COLO829 (cell line): Measurements from ENCODE around the gene PIGR.

Experiments
- DNase-seq: peaks from one replicate; pipeline ENCODE4 v3.0.0; 2012; ENCODE audit warnings: low spot score

The PIGR gene

GRCh38 chr1:206909161-206909882 is 36.9 kb downstream of the PIGR start:
- no peak for DNase-seq

DNA sequence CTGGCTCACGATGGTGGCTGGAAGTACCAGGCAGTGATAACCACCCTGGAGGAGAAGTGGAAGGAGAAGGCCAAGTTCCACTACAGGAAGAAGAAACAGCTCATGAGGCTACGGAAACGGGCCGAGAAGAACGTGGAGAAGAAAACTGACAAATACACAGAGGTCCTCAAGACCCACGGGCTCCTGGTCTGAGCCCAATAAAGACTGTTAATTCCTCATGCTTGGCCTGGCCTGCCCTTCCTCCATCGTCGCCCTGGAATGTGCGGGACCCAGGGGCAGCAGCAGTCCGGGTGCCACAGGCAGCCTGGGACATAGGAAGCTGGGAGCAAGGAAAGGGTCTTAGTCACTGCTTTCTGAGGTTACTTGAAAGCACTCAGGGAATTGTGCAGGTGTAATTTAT is 38.2 kb downstream of the PIGR start:
- DNase-seq: no peak

- DNase-seq: no peak
These were observed 38.8 kb downstream of the PIGR start for GRCh38 chr1:206907304-206907991.

DNA sequence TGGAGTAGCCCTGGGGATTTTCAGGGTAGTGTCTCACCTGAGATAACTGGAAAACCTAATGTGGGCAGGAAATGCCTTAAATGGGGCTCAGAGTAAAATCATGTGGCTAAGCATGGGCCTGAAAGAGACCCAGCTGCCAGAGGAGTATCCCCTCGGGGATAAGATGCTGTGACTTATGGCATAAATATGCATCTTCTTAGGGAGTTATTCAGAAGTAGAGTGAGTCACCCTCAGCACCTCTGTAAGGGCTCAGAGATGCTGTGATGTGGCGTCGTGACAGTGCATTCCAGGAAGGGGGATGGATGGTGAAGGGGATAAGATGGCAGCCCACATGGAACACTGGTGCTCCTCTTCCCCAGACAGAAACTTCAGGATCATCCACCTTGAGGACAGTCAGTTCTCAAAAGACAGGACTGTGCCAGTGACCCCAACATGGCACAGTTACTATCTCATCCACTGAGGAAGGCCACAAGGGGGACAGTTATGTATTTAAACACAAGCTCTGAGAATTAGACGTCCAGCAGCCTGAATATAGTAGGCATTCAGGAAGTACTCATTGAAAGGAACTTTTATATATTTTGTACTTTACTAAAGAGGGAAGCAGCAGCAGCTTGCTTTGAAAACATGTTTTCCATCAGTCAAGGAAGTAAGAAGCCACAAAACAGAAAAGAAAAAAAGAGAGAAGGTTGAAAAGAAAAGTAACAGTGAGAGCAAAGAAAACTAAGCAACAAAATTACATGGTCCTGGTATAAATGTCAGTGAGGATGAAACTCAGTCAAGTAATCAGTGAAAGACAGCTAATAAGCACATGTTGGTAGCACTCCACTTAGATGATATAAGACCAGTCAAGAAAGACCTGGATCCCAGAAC is 40.7 kb downstream of the PIGR start:
- DNase-seq: peak; percentile 94

GRCh38 chr1:206904423-206905142 is 41.7 kb downstream of the PIGR start:
- no peak for DNase-seq

DNA sequence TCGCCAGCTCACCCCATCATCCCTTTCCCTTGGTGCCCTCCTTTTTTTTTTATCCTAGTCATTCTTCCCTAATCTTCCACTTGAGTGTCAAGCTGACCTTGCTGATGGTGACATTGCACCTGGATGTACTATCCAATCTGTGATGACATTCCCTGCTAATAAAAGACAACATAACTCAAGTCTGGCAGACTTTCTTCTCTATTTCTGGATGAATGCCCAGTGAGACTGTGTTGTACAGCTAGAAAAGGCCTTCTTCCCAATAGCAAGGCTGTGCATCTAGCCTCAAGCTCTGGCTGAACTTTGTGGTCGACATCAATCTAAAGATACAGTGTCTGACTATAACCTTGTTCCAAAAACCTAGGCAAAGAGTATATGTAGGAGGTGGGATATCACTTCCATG is 42.6 kb downstream of the PIGR start:
- no peak for DNase-seq

- DNase-seq: no peak
These were observed 43.6 kb downstream of the PIGR start for GRCh38 chr1:206902702-206903101.

GRCh38 chr1:206901944-206902343 is 44.3 kb downstream of the PIGR start:
- no peak for DNase-seq

DNA sequence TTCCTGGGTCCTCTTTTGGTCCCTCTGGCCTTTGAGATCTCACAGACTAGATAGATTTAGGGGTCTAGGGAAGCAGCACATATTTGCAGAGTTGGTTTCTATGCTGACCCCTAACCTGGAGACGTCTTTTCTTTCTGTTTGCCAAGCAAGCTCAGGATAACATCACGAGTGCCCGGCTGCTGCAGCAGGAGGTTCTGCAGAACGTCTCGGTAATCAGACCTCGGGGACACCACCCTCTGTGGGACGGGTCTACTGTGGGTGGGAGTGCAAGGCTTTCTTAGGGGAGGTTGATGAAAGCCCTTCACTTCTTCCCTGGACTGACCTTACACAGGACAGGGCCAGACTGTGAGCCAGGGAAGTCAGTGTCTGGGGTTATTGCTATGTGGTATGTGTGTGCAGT is 46.1 kb downstream of the PIGR start:
- DNase-seq: no peak

- no peak for DNase-seq
These were observed 46.5 kb downstream of the PIGR start for GRCh38 chr1:206899717-206900116.

DNA sequence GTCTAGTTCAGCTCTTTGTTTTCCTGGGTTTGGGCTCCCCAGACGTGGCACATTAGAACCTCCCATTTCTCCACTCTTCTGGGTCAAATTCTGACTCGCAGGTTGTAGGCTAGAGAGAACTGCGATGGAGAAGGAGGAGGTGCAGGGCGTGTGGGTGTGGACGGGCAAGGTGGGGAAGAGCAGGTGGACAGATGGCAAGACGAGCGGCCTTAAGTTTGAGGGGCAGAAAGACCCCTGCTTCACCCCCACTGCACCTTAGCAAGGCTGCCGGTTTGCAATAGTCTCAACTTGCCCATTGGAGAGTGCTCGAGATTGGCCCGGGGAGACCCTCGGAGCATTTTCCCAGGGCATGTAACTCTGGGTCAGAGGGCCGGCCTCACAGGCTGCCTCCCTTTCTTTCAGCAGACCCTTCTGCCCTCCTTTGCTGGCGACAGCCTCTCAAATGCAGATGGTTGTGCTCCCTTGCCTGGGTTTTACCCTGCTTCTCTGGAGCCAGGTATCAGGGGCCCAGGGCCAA is 47.3 kb downstream of the PIGR start:
- no peak for DNase-seq

GRCh38 chr1:206898089-206898914 is 48.0 kb downstream of the PIGR start:
- DNase-seq: no peak

GRCh38 chr1:206897175-206897574 is 49.1 kb downstream of the PIGR start, which contains the start of gene IL24:
TSS of gene IL24 (plus strand) at chr1:206897443. CDS start at chr1:206897833, 390 bp downstream.
- DNase-seq: no peak

- DNase-seq: no peak
These were observed 50.0 kb downstream of the PIGR start for GRCh38 chr1:206896261-206896660.

- DNase-seq: no peak
These were observed 50.4 kb downstream of the PIGR start for GRCh38 chr1:206895837-206896242.

GRCh38 chr1:206895325-206895724 is 50.9 kb downstream of the PIGR start:
- no peak for DNase-seq

DNA sequence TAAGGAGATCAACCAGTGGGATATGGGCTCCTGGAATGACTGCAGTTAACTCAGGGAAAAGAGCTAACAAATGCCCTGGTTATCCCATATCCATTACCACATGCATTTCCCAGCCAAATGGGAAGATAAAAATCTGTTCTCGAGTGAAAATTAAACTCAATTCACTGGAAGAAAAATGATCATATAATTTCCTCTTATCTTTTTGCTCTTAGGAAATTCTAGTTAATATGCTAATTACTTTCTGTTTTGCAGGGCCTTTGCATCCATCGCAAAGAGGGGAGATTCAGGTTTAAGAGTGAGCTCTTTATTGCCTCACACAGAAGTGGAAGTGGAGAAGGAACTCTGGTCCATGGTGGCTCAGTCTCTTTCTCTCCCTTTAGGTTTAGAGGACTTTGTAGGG is 52.9 kb downstream of the PIGR start:
- no peak for DNase-seq

DNA sequence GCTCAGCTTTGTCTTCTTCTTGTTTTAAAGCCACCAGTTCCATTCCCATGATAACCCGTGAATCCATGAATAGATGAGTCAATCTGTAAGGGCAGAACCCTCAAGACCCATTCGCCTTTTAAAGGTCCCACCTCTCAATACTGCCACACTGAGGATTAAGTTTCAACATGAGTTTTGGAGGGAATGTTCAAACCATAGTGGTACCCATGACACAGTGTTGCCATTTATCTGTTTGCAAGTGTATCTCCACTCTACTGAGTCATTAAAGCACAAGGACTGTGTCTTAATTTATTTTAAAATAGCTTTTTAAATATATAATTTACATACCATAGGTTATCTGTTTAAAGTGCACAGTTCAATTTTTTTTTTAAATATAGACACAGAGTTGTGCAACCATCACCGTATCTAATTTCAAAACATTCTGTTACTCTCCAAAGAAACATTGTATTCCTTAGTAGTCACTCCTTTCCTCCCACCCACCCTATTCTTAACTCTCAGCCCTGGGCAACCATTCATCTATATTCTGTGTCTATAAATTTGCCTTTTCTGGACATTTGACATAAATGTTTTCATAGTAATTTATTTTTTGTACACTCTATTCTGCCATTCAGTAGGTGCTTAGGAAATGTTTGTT is 53.8 kb downstream of the PIGR start:
- DNase-seq: peak; percentile 64

- DNase-seq: no peak
These were observed 54.9 kb downstream of the PIGR start for GRCh38 chr1:206891412-206891811.
